Right atrium auricular region (tissue), 2 donors: ENCODE results near the gene PMEPA1. TPM values are rescaled to one million over a fixed set of nuclear protein-coding genes. Genes with fewer than 3 reads are reported as not detected.
A peak's percentile ranks its signal among the peaks of the same experiment; 100 is the strongest.

Source experiments
- DNase-seq: peaks from one replicate; pipeline ENCODE4 v3.0.0-alpha.2; 2019; ENCODE audit warnings: low spot score
- H3K27ac ChIP-seq, 2 donors: fragments of 200-600 bp; sonication (generic); 1 replicate in 1 of 2; 2 replicates in 1 of 2; pipeline ENCODE4 v1.5.1; 2016 to 2019
- H3K27me3 ChIP-seq, 2 donors: fragments of 200-600 bp; sonication (generic); one replicate each; pipeline versions ENCODE4 v1.5.1 to v1.6.0; 2017 to 2019
- H3K36me3 ChIP-seq: fragments of 200-600 bp; sonication (generic); one replicate; pipeline ENCODE4 v1.5.1; 2016
- H3K4me1 ChIP-seq, 2 donors: fragments of 200-600 bp; sonication (generic); one replicate each; pipeline versions ENCODE4 v1.5.1 to v1.6.0; 2017 to 2019
- H3K4me3 ChIP-seq, 2 donors: fragments of 200-600 bp; sonication (generic); 1 replicate in 1 of 2; 2 replicates in 1 of 2; pipeline ENCODE4 v1.5.1; 2017 to 2019; ENCODE audit warnings: mild to moderate bottlenecking in 1 of 2, moderate library complexity in 1 of 2
- H3K9me3 ChIP-seq, 2 donors: fragments of 200-600 bp; sonication (generic); one replicate each; pipeline ENCODE4 v1.5.1; 2019
- total RNA-seq, 2 donors: library from RNA; depleted of rRNA; stranded (reverse); fragments of >200 nt; gene quantifications; one replicate each; pipeline ENCODE4 v1.1.0, GENCODE V29; 2016
- TF ChIP-seq, protein P1 (sequence below), 2 donors: fragments of 200-600 bp; sonication (generic); IDR thresholded peaks; one replicate each; pipeline ENCODE4 v1.5.1; 2019; ENCODE audit warnings: antibody characterized with exemption in 2 of 2

The PMEPA1 gene
- total RNA-seq, 2 donors from 2014 or later: 12.5 to 16.7 TPM

DNA sequence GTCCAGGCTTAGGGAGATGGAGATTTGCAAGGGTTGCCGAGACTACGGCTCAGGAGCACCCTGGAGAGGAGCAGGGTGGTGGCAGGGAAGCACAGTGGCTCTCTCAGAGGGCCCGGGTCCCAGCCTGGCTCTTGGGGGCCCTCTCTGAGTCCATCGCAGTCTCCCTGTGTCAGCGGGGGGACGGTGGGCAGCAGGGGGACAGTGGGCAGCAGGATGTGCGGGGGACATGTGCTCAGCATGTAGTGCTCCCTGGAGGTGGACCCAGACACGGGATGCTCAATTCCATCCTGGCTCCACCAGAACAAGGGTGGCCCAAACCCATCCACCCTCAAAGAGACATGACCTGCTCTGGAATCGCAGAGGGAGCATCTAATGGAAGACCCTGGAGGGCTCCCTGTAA, 46.6 kb downstream of the PMEPA1 start:
- no peaks in the 10 kb centered on the region for H3K27me3 ChIP-seq
- no peak overlapping the region for H3K27ac ChIP-seq
- peaks cover 13% of the 10 kb centered on the region for H3K36me3 ChIP-seq
- DNase-seq: no peak
- no peaks in the 10 kb centered on the region for H3K9me3 ChIP-seq
- peaks cover 0 to 23% of the 10 kb centered on the region in 2 donors for H3K4me1 ChIP-seq
- no peak overlapping the region for H3K4me3 ChIP-seq
- TF ChIP-seq, protein P1, sequence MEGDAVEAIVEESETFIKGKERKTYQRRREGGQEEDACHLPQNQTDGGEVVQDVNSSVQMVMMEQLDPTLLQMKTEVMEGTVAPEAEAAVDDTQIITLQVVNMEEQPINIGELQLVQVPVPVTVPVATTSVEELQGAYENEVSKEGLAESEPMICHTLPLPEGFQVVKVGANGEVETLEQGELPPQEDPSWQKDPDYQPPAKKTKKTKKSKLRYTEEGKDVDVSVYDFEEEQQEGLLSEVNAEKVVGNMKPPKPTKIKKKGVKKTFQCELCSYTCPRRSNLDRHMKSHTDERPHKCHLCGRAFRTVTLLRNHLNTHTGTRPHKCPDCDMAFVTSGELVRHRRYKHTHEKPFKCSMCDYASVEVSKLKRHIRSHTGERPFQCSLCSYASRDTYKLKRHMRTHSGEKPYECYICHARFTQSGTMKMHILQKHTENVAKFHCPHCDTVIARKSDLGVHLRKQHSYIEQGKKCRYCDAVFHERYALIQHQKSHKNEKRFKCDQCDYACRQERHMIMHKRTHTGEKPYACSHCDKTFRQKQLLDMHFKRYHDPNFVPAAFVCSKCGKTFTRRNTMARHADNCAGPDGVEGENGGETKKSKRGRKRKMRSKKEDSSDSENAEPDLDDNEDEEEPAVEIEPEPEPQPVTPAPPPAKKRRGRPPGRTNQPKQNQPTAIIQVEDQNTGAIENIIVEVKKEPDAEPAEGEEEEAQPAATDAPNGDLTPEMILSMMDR (IDR thresholded peaks at IDR 0.05): no peak

DNA sequence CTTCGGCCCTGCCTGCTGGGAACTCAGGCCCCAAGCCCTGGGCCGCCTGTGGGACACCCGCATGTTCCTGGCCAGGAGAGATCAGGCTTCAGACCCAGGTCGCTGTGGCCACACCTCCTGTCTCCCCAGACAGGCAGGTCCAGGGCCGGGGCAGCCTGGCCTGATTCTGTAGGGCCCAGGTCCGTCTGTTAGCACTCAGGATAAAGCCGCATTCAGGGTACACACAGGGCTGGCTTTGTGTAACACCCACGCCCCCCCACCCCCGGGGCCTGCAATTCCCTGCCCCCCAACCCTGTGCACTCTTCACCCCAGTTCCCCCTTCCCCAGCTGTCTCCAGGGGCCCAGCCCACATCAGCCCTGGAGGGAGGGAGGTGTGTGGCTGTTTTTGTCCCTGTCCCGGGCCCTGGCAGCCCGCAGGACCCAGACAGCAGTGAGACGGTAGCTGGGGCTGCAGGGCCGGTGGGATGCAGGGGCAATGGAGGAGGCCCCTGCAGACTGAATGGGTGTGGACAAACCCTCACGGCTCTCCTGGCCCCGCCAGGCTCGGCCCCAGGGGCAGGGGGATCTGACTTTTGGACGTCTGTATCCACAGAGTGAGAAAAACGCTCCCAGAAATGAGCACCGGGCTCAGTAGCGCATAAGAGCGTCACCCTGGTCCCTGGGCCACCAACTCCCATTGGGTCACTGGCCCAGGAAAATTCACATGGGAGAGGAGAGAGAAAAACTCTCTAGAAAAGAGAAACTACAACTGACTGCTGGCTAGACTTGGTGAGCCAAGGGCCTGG, 47.2 kb downstream of the PMEPA1 start:
- no peaks in the 10 kb centered on the region for H3K27me3 ChIP-seq
- TF ChIP-seq, protein P1 (IDR thresholded peaks at IDR 0.05): no peak
- no peaks in the 10 kb centered on the region for H3K9me3 ChIP-seq
- peaks cover 19% of the 10 kb centered on the region for H3K36me3 ChIP-seq
- no peak overlapping the region for H3K27ac ChIP-seq
- H3K4me3 ChIP-seq: no peak overlapping the region
- H3K4me1 ChIP-seq: peaks cover 0 to 24% of the 10 kb centered on the region in 2 donors
- DNase-seq: no peak

DNA sequence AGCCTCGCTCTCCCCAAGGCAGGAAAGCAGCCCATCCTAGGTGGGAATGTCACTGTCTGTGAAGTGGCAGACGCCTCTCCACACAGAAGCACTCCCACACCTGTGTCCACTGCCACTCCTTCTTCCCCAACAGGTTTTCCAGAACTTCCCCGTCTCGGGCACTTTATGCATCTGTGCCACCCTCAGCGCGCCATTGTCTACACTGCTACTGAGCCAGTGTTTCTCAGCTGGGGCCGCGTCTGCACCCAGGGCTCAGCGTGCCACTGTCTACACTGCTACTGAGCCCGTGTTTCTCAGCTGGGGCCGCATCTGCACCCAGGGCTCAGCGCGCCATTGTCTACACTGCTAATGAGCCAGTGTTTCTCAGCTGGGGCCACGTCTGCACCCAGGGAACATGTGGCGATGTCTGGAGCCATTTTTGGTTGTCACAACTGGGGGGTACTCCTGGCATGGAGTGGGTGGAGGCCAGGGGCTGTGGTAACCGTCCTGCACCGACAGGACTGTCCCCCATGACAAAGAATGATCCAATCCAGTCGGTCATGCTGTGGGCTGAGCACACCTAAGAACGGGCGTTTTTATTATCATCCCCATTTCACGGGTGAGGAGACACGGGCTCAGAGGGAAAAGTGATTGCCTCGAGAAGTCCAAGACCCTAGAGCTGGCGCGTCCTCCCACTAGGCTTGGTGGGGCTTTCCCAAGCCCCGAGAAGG, 47.9 kb downstream of the PMEPA1 start:
- no peak for DNase-seq
- no peak overlapping the region for H3K27ac ChIP-seq
- peaks cover 0 to 27% of the 10 kb centered on the region in 2 donors for H3K4me1 ChIP-seq
- H3K36me3 ChIP-seq: peaks cover 20% of the 10 kb centered on the region
- TF ChIP-seq, protein P1 (IDR thresholded peaks at IDR 0.05): no peak
- no peaks in the 10 kb centered on the region for H3K27me3 ChIP-seq
- H3K4me3 ChIP-seq: no peak overlapping the region
- no peaks in the 10 kb centered on the region for H3K9me3 ChIP-seq

DNA sequence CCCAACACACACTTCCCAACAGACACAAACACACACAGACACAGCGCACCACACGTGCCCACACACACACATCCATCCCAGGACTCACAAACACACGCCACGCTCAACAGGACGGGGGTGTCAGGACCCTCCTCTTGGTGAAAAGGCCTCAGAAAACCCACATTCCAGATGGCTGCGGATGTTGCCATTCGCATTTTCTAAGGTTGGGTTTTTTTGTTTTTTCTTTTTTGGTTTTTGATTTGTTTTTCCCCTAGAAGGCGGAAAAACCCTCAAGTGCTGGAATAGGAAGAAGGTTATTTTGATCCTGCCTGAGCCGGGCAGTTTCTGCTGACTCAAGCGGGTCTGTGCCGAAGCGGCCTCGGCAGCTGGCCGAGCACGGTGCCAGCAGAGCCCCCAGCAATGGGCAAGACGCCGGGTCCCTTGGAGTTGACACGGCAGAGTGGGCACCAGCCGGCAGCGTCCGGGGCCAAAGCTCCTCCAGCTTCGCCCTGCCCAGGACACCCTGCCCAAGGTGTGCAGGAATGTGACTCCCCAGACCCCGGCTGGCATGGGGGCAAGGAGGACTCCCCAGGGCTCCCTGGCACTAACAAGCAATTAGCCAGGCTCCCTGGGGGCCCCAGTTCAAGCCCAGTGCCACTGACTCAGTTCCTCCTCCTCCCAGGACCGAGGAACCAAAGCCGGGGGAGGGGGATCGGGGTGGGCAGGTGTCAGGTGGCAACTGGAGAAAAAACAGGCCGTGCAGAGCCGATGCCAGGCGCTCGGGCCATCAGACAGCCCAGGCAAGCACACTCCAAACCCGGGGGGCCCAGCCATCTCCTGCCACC, 48.7 kb downstream of the PMEPA1 start:
- peaks cover 28% of the 10 kb centered on the region for H3K36me3 ChIP-seq
- TF ChIP-seq, protein P1 (IDR thresholded peaks at IDR 0.05): no peak
- no peak overlapping the region for H3K27ac ChIP-seq
- no peak overlapping the region for H3K4me3 ChIP-seq
- H3K4me1 ChIP-seq: peaks cover 0 to 27% of the 10 kb centered on the region in 2 donors
- H3K9me3 ChIP-seq: no peaks in the 10 kb centered on the region
- no peaks in the 10 kb centered on the region for H3K27me3 ChIP-seq
- no peak for DNase-seq

DNA sequence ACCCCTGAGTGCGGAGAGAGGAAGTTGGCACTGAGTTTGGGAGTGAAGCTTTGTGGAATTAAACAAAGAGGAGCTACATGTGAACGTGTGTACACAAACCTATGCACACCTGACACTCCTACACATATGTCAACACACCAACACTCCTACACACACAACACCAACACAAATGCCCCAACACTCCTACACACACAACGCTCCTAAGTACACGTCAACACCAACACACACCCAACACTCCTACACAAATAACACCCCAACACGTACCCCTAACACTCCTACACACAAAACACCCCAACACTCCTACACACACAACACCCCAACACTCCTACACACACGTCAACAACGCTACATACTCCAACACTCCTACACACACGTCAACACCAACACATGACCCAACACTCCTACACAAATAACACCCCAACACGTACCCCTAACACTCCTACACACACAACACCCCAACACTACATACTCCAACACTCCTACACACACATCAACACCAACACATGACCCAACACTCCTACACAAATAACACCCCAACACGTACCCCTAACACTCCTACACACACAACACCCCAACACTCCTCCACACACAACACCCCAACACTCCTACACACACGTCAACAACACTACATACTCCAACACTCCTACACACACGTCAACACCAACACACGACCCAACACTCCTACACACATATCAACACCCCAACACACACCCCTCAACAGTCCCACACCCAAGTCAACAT, 49.5 kb downstream of the PMEPA1 start:
- Histone ChIP-seq H3K27me3 (no peaks in the 10 kb centered on the region), H3K36me3 (peaks cover 28% of the 10 kb centered on the region), H3K4me3 (no peak overlapping the region), H3K9me3 (no peaks in the 10 kb centered on the region), H3K27ac (no peak overlapping the region), H3K4me1 (peaks cover 0 to 27% of the 10 kb centered on the region in 2 donors)
- TF ChIP-seq, protein P1 (IDR thresholded peaks at IDR 0.05): no peak
- peak; percentile 26 for DNase-seq
